WTC11 (cell line): ENCODE data around the gene STK16.

Experiments
- CREM ChIP-seq: sonication (generic); formaldehyde crosslinking; IDR thresholded peaks from 2 replicates; pipeline ENCODE4 v1.8.1; 2022; ENCODE audit warnings: mild to moderate bottlenecking, missing genetic modification reagents, moderate library complexity
- ELF4 ChIP-seq: sonication (generic); formaldehyde crosslinking; IDR thresholded peaks from 2 replicates; pipeline ENCODE4 v1.8.1; 2022; ENCODE audit warnings: low read depth, mild to moderate bottlenecking, moderate library complexity, missing genetic modification reagents
- MYBL2 ChIP-seq: sonication (generic); formaldehyde crosslinking; IDR thresholded peaks from 2 replicates; pipeline ENCODE4 v1.8.1; 2023; ENCODE audit warnings: mild to moderate bottlenecking, moderate library complexity, missing genetic modification reagents
- NR3C1 ChIP-seq: sonication (generic); formaldehyde crosslinking; conservative IDR thresholded peaks from 2 replicates; pipeline ENCODE4 v1.8.1; 2023; ENCODE audit warnings: low read depth, mild to moderate bottlenecking, missing genetic modification reagents
- SP1 ChIP-seq: sonication (generic); formaldehyde crosslinking; conservative IDR thresholded peaks from 2 replicates; pipeline ENCODE4 v1.8.1; 2022; ENCODE audit warnings: missing genetic modification reagents
- ZNF263 ChIP-seq: sonication (generic); formaldehyde crosslinking; IDR thresholded peaks from 2 replicates; pipeline ENCODE4 v1.8.1; 2022; ENCODE audit warnings: low read depth, mild to moderate bottlenecking, moderate library complexity, missing genetic modification reagents
- TF ChIP-seq, protein P1 (sequence below): fragments of 200-600 bp; IDR thresholded peaks from 2 replicates; pipeline ENCODE4 v1.8.0; 2022; ENCODE audit warnings: antibody characterized with exemption
- TF ChIP-seq, protein P2 (sequence below): sonication (generic); formaldehyde crosslinking; conservative IDR thresholded peaks from 2 replicates; pipeline ENCODE4 v1.8.1; 2022; ENCODE audit warnings: mild to moderate bottlenecking, missing genetic modification reagents
- TF ChIP-seq, protein P3 (sequence below): sonication (generic); formaldehyde crosslinking; IDR thresholded peaks from 2 replicates; pipeline ENCODE4 v1.8.1; 2022; ENCODE audit warnings: low read depth, mild to moderate bottlenecking, moderate library complexity, missing genetic modification reagents, borderline replicate concordance
- TF ChIP-seq, protein P4 (sequence below): sonication (generic); formaldehyde crosslinking; IDR thresholded peaks from 2 replicates; pipeline ENCODE4 v1.8.1; 2023; ENCODE audit warnings: mild to moderate bottlenecking, moderate library complexity, missing genetic modification reagents

DNA sequence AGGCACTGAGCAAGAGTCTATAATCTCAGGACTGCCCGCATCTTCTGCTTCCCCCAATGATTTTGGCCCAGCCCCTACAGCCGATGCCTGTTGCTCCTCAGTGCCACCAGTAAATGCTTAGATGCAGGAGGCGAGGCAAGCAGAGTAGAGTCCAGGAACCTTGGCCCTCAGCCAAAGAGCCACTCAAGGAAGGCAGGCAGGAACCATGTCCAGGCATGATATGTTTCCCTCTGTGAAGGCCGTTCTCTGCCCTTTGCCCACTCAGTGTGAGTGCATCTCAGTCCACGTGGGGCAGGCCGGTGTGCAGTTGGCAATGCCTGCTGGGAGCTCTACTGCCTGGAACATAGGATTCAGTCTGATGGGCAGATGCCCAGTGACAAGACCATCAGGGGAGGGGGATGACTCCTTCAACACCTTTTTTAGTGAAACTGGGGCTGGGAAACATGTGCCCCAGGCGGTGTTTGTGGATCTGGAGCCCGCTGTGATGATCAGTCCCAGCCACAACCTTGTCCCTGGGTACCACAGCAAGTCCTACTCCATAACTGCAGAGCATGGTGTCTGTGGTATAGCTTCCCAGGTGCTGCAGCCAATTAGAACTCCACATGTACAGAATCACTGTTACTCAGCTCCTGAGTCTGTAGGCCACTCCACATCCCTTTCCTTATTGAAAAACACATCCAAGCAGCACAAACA lies 24.2 kb downstream of the STK16 start:
- TF ChIP-seq, protein P1, sequence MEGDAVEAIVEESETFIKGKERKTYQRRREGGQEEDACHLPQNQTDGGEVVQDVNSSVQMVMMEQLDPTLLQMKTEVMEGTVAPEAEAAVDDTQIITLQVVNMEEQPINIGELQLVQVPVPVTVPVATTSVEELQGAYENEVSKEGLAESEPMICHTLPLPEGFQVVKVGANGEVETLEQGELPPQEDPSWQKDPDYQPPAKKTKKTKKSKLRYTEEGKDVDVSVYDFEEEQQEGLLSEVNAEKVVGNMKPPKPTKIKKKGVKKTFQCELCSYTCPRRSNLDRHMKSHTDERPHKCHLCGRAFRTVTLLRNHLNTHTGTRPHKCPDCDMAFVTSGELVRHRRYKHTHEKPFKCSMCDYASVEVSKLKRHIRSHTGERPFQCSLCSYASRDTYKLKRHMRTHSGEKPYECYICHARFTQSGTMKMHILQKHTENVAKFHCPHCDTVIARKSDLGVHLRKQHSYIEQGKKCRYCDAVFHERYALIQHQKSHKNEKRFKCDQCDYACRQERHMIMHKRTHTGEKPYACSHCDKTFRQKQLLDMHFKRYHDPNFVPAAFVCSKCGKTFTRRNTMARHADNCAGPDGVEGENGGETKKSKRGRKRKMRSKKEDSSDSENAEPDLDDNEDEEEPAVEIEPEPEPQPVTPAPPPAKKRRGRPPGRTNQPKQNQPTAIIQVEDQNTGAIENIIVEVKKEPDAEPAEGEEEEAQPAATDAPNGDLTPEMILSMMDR = no peak
- TF ChIP-seq, protein P2, sequence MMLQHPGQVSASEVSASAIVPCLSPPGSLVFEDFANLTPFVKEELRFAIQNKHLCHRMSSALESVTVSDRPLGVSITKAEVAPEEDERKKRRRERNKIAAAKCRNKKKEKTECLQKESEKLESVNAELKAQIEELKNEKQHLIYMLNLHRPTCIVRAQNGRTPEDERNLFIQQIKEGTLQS (CRISPR knock-in tag) = no peak
- TF ChIP-seq MYBL2 (CRISPR knock-in tag) (no peak), CREM (CRISPR knock-in tag) (no peak), ELF4 (no peak), SP1 (CRISPR knock-in tag) (no peak), ZNF263 (CRISPR knock-in tag) (no peak), NR3C1 (CRISPR knock-in tag) (no peak)
- TF ChIP-seq, protein P3, sequence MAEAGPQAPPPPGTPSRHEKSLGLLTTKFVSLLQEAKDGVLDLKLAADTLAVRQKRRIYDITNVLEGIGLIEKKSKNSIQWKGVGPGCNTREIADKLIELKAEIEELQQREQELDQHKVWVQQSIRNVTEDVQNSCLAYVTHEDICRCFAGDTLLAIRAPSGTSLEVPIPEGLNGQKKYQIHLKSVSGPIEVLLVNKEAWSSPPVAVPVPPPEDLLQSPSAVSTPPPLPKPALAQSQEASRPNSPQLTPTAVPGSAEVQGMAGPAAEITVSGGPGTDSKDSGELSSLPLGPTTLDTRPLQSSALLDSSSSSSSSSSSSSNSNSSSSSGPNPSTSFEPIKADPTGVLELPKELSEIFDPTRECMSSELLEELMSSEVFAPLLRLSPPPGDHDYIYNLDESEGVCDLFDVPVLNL (CRISPR knock-in tag) = no peak
- TF ChIP-seq, protein P4, sequence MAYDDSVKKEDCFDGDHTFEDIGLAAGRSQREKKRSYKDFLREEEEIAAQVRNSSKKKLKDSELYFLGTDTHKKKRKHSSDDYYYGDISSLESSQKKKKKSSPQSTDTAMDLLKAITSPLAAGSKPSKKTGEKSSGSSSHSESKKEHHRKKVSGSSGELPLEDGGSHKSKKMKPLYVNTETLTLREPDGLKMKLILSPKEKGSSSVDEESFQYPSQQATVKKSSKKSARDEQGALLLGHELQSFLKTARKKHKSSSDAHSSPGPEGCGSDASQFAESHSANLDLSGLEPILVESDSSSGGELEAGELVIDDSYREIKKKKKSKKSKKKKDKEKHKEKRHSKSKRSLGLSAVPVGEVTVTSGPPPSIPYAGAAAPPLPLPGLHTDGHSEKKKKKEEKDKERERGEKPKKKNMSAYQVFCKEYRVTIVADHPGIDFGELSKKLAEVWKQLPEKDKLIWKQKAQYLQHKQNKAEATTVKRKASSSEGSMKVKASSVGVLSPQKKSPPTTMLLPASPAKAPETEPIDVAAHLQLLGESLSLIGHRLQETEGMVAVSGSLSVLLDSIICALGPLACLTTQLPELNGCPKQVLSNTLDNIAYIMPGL (CRISPR knock-in tag) = no peak
